HCT116 (cell line): ENCODE results near the gene UTP18. TPM values are rescaled to one million over a fixed set of nuclear protein-coding genes. Genes with fewer than 3 reads are reported as not detected.

Source experiments
- ATAC-seq: fragments of 200-7000 bp; cut with Tn5 transposase; 2 replicates; pipeline ENCODE4 v1.9.1; 2020; ENCODE audit warnings: mild to moderate bottlenecking, moderate library complexity
- BruUV-seq: library from RNA; stranded (reverse); fragments of 400-500 nt; replicated peaks from 2 replicates; lab custom pipeline; 2021; lab: Mats Ljungman, UMichigan
- CTCF ChIA-PET: fragments of 300-600 bp; sonication (Branson Sonifier 250); formaldehyde crosslinking; loops from one replicate; lab custom pipeline; 2021; ENCODE audit warnings: antibody characterized with exemption; lab: Charles Lee
- POLR2A ChIA-PET: fragments of 300-600, 350-600 bp; sonication (Branson Sonifier 250); formaldehyde crosslinking; loops from one replicate; lab custom pipeline; 2021; ENCODE audit warnings: antibody characterized with exemption; lab: Charles Lee
- RAD21 ChIA-PET, 2 experiments: fragments of 300-600 bp; sonication (Branson Sonifier 250); formaldehyde crosslinking; loops; one replicate each; lab custom pipeline; 2023; ENCODE audit warnings: low total read pairs in 2 of 2; ENCODE audit not compliant: uncharacterized antibody in 2 of 2, unreplicated experiment in 2 of 2, low non-redundant PET in 1 of 2; lab: Charles Lee
- DNase-seq: peaks from one replicate; pipeline ENCODE4 v3.0.0-alpha.2; 2010; ENCODE audit warnings: low read depth, low spot score
- H2AFZ ChIP-seq: fragments of 200-600 bp; shearing (Covaris generic), sonication (generic); 2 replicates; pipeline ENCODE4 v1.6.1; 2017; ENCODE audit warnings: low read depth, mixed run types, mixed read lengths, antibody characterized with exemption, low read length; ENCODE audit not compliant: poor library complexity, severe bottlenecking
- H3K27ac ChIP-seq: 2 replicates; pipeline ENCODE4 v1.5.1; 2012; ENCODE audit warnings: low read depth, low read length
- H3K27me3 ChIP-seq: fragments of 200-600 bp; sonication (generic); 2 replicates; pipeline ENCODE4 v1.6.1; 2016; ENCODE audit warnings: mixed run types, low read length, mixed read lengths; ENCODE audit not compliant: insufficient read depth
- H3K36me3 ChIP-seq, 2 experiments: fragments of 200-500 bp in 1 of 2; fragments of 200-600 bp in 1 of 2; sonication (Bioruptor generic) in 1 of 2; sonication (generic) in 1 of 2; 2 replicates each; pipeline versions ENCODE4 v1.5.1 to v1.6.1; 2014 to 2016; ENCODE audit warnings: low read length in 2 of 2, inconsistent platforms in 1 of 2, mixed read lengths in 1 of 2, mixed run types in 1 of 2; ENCODE audit not compliant: insufficient read depth in 2 of 2, control insufficient read depth in 1 of 2
- H3K4me1 ChIP-seq, 2 experiments: fragments of 200-600 bp in 1 of 2; sonication (generic) in 1 of 2; 2 replicates each; pipeline versions ENCODE4 v1.5.1 to v1.6.1; 2012 to 2017; ENCODE audit warnings: low read length in 2 of 2, inconsistent platforms in 1 of 2, mild to moderate bottlenecking in 1 of 2, mixed read lengths in 1 of 2, mixed run types in 1 of 2, moderate library complexity in 1 of 2; ENCODE audit not compliant: insufficient read depth in 2 of 2, control insufficient read depth in 1 of 2
- H3K4me2 ChIP-seq: fragments of 200-600 bp; sonication (generic); 2 replicates; pipeline ENCODE4 v1.6.1; 2017; ENCODE audit warnings: mixed run types, low read length, mixed read lengths
- H3K4me3 ChIP-seq, 2 experiments: fragments of 200-600 bp in 1 of 2; sonication (generic) in 1 of 2; replicated peaks in 1 of 2; 2 replicates each; pipeline ENCODE4 v1.5.1; 2011 to 2016; ENCODE audit warnings: low read length in 2 of 2, control low read depth in 1 of 2, low read depth in 1 of 2, mild to moderate bottlenecking in 1 of 2, mixed read lengths in 1 of 2, mixed run types in 1 of 2
- H3K79me2 ChIP-seq: fragments of 200-600 bp; sonication (generic); 2 replicates; pipeline ENCODE4 v1.6.1; 2017; ENCODE audit warnings: mild to moderate bottlenecking, mixed run types, low read length, moderate library complexity, mixed read lengths; ENCODE audit not compliant: insufficient read depth
- H3K9ac ChIP-seq: fragments of 200-600 bp; sonication (generic); 2 replicates; pipeline ENCODE4 v1.6.1; 2016; ENCODE audit warnings: low read length, mixed read lengths
- H3K9me2 ChIP-seq: fragments of 200-600 bp; sonication (generic), shearing (Covaris generic); 2 replicates; pipeline ENCODE4 v1.6.1; 2017; ENCODE audit warnings: mixed run types, mild to moderate bottlenecking, moderate library complexity; ENCODE audit not compliant: insufficient read depth
- H3K9me3 ChIP-seq, 2 experiments: fragments of 200-500 bp in 1 of 2; fragments of 200-600 bp in 1 of 2; sonication (Bioruptor generic) in 1 of 2; sonication (generic) in 1 of 2; 2 replicates each; pipeline ENCODE4 v1.6.1; 2014 to 2017; ENCODE audit warnings: low read length in 2 of 2, mixed read lengths in 2 of 2, inconsistent platforms in 1 of 2, low read depth in 1 of 2, mild to moderate bottlenecking in 1 of 2, mixed run types in 1 of 2, moderate library complexity in 1 of 2; ENCODE audit not compliant: control insufficient read depth in 1 of 2, insufficient read depth in 1 of 2
- H4K20me1 ChIP-seq: fragments of 200-600 bp; sonication (generic), shearing (Covaris generic); 2 replicates; pipeline ENCODE4 v1.6.1; 2017; ENCODE audit warnings: mixed run types, mild to moderate bottlenecking, moderate library complexity; ENCODE audit not compliant: insufficient read depth
- CBX3 ChIP-seq: IDR thresholded peaks from 2 replicates; pipeline ENCODE4 v1.6.1; 2012; ENCODE audit warnings: low read depth
- CEBPB ChIP-seq: IDR thresholded peaks from 2 replicates; pipeline ENCODE4 v1.6.1; 2012; ENCODE audit warnings: low read depth
- EGR1 ChIP-seq: IDR thresholded peaks from 2 replicates; pipeline ENCODE4 v1.6.1; 2012; ENCODE audit warnings: low read depth
- ELF1 ChIP-seq: IDR thresholded peaks from 2 replicates; pipeline ENCODE4 v1.6.1; 2012; ENCODE audit warnings: low read depth, borderline replicate concordance
- EZH2 ChIP-seq: fragments of 200-600 bp; sonication (generic); IDR thresholded peaks from 2 replicates; pipeline ENCODE4 v1.6.1; 2017; ENCODE audit warnings: antibody characterized with exemption, mixed run types
- FOSL1 ChIP-seq: IDR thresholded peaks from 2 replicates; pipeline ENCODE4 v1.6.1; 2012; ENCODE audit warnings: low read depth
- JUND ChIP-seq: IDR thresholded peaks from 2 replicates; pipeline ENCODE4 v1.6.1; 2012
- MAX ChIP-seq: IDR thresholded peaks from 2 replicates; pipeline ENCODE4 v1.6.1; 2012
- POLR2A ChIP-seq: IDR thresholded peaks from 2 replicates; pipeline ENCODE4 v1.7.0; 2011; ENCODE audit warnings: borderline replicate concordance; ENCODE audit not compliant: insufficient read depth, insufficient read length; ENCODE audit errors: extremely low read depth
- POLR2AphosphoS5 ChIP-seq: IDR thresholded peaks from 2 replicates; pipeline ENCODE4 v1.6.1; 2011; ENCODE audit warnings: mild to moderate bottlenecking, low read depth, low read length, moderate library complexity
- RAD21 ChIP-seq: IDR thresholded peaks from 2 replicates; pipeline ENCODE4 v1.6.1; 2012; ENCODE audit warnings: low read depth, mild to moderate bottlenecking
- SIN3A ChIP-seq: IDR thresholded peaks from 2 replicates; pipeline ENCODE4 v1.6.1; 2012; ENCODE audit warnings: low read depth
- SP1 ChIP-seq: IDR thresholded peaks from 2 replicates; pipeline ENCODE4 v1.6.1; 2012; ENCODE audit warnings: low read depth
- TCF7L2 ChIP-seq: IDR thresholded peaks from 2 replicates; pipeline ENCODE4 v1.7.0; 2011; ENCODE audit warnings: borderline replicate concordance, inconsistent platforms; ENCODE audit not compliant: insufficient read depth, insufficient read length; ENCODE audit errors: extremely low read depth
- YY1 ChIP-seq: IDR thresholded peaks from 2 replicates; pipeline ENCODE4 v1.6.1; 2011; ENCODE audit warnings: low read length, low read depth, moderate library complexity, mild to moderate bottlenecking; ENCODE audit not compliant: insufficient replicate concordance; ENCODE audit errors: extremely low read depth
- ZBTB33 ChIP-seq: IDR thresholded peaks from 2 replicates; pipeline ENCODE4 v1.6.1; 2011; ENCODE audit warnings: mild to moderate bottlenecking, low read length, moderate library complexity; ENCODE audit not compliant: insufficient replicate concordance; ENCODE audit errors: extremely low read depth
- ZFX ChIP-seq: fragments of 450-650 bp; IDR thresholded peaks from 2 replicates; pipeline ENCODE4 v1.6.1; 2017
- ZNF274 ChIP-seq: fragments of 200-500 bp; sonication (Bioruptor generic); IDR thresholded peaks from 2 replicates; pipeline ENCODE4 v1.6.1; 2014; ENCODE audit warnings: mild to moderate bottlenecking, low read depth, low read length, inconsistent platforms
- intact Hi-C: fragments of 100-400 bp; cut with micrococcal nuclease; formaldehyde crosslinking; loops from 2 replicates; pipeline ENCODE4 v1.10.0; 2022
- total RNA-seq: library from RNA; stranded (reverse); gene quantifications from one replicate; pipeline ENCODE4 v1.2.1, GENCODE V29; 2021; ENCODE audit not compliant: unreplicated experiment
- TF ChIP-seq, protein P1 (sequence below), 3 experiments: fragments of 200-600 bp in 1 of 3; sonication (generic) in 1 of 3; IDR thresholded peaks in 2 of 3; conservative IDR thresholded peaks in 1 of 3; 2 replicates each; pipeline ENCODE4 v1.5.1; 2012 to 2017; ENCODE audit warnings: low read depth in 2 of 3, low read length in 2 of 3, antibody characterized with exemption in 1 of 3, borderline replicate concordance in 1 of 3, control low read depth in 1 of 3, mild to moderate bottlenecking in 1 of 3, mixed read lengths in 1 of 3, mixed run types in 1 of 3, moderate library complexity in 1 of 3; ENCODE audit not compliant: insufficient read depth in 1 of 3
- TF ChIP-seq, protein P2 (sequence below): IDR thresholded peaks from 2 replicates; pipeline ENCODE4 v1.6.1; 2012

UTP18 gene
- total RNA-seq, 1 experiment from 2014 or later: 92.6 TPM

DNA sequence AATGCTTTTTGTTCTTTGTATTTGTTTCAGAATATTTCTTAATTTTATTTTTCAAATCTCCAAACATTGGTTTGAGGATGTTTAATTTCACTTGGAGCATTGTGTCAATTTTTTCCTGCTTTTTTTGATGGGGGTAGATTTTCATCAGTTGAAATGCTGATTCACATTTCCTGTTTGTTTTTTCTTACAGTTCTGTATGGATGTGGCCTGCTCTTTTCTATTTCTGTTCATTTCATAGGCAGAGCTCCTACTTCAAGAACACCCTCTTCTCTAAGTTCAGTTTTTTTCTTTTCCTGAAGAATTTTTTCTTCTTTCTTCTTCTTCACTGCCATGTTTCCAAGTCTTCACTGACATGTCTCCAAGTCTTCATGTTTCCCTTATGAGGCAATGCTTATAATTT, 9.3 kb upstream of the UTP18 start (continued):
- TF ChIP-seq, protein P1, sequence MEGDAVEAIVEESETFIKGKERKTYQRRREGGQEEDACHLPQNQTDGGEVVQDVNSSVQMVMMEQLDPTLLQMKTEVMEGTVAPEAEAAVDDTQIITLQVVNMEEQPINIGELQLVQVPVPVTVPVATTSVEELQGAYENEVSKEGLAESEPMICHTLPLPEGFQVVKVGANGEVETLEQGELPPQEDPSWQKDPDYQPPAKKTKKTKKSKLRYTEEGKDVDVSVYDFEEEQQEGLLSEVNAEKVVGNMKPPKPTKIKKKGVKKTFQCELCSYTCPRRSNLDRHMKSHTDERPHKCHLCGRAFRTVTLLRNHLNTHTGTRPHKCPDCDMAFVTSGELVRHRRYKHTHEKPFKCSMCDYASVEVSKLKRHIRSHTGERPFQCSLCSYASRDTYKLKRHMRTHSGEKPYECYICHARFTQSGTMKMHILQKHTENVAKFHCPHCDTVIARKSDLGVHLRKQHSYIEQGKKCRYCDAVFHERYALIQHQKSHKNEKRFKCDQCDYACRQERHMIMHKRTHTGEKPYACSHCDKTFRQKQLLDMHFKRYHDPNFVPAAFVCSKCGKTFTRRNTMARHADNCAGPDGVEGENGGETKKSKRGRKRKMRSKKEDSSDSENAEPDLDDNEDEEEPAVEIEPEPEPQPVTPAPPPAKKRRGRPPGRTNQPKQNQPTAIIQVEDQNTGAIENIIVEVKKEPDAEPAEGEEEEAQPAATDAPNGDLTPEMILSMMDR (IDR thresholded peaks at IDR 0.05 in 2 of 3, conservative IDR thresholded peaks at IDR 0.05 in 1 of 3; ENCODE audit: borderline replicate concordance in 1 of 3, insufficient read depth in 1 of 3, low read depth in 2 of 3, low read length in 2 of 3): no peak
- no peak for TF ChIP-seq EZH2
- TF ChIP-seq MAX: no peak
- TF ChIP-seq POLR2AphosphoS5: no peak
- no peak for TF ChIP-seq ZNF274
- no peak for TF ChIP-seq SP1
- TF ChIP-seq FOSL1: no peak
- no peak for TF ChIP-seq POLR2A
- TF ChIP-seq ELF1: no peak

DNA sequence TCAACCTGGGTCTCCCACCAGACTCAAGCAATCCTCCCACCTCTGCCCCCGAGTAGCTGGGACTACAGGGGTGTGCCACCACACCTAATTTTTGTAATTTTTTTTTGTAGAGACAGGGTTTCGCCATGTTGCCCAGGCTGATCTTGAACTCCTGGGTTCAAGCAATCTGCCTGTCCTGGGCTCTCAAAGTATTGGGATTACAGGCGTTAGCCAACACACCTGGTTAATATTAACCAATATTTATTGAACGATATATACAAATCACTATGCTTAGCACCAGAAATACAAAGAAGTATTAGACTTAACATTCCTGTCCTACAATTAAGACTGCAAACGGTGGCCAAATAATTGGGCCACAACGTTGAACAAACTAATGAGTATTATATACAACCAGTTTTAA, 4.7 kb upstream of the UTP18 start:
- DNase-seq (no peak), ATAC-seq (no peak)
- POLR2A ChIA-PET: no interaction called here
- H3K4me2 ChIP-seq: no peak overlapping the region
- H3K36me3 ChIP-seq: peaks cover 30% of the 10 kb centered on the region in 2 experiments
- H3K27me3 ChIP-seq: no peaks in the 10 kb centered on the region
- H3K9me3 ChIP-seq: no peaks in the 10 kb centered on the region
- peaks cover 9 to 10% of the 10 kb centered on the region in 2 experiments for H3K4me1 ChIP-seq
- H2AFZ ChIP-seq: no peak overlapping the region
- TF ChIP-seq POLR2A (no peak), FOSL1 (no peak), SP1 (no peak), CEBPB (no peak), JUND (no peak), RAD21 (no peak), TCF7L2 (no peak), ZFX (no peak), YY1 (no peak), CBX3 (no peak), ZBTB33 (no peak), SIN3A (no peak), ELF1 (no peak), EGR1 (no peak)
- TF ChIP-seq, protein P2, sequence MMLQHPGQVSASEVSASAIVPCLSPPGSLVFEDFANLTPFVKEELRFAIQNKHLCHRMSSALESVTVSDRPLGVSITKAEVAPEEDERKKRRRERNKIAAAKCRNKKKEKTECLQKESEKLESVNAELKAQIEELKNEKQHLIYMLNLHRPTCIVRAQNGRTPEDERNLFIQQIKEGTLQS: no peak
- TF ChIP-seq, protein P1 (IDR thresholded peaks at IDR 0.05 in 2 of 3, conservative IDR thresholded peaks at IDR 0.05 in 1 of 3; ENCODE audit: borderline replicate concordance in 1 of 3, insufficient read depth in 1 of 3, low read depth in 2 of 3, low read length in 2 of 3): no peak
- no peaks in the 10 kb centered on the region for H3K9me2 ChIP-seq
- no peak overlapping the region for H3K27ac ChIP-seq
- H3K79me2 ChIP-seq: peaks cover 95% of the 10 kb centered on the region
- H3K9ac ChIP-seq: no peak overlapping the region
- RAD21 ChIA-PET: no interaction called here
- intact Hi-C loops: no loop called here
- H4K20me1 ChIP-seq: peaks cover 19% of the 10 kb centered on the region; the same call in 1 of the 2 replicates
- H3K4me3 ChIP-seq: no peak overlapping the region
- no TSS peak for BruUV-seq
- CTCF ChIA-PET: no interaction called here
